Transverse colon (tissue), 4 donors: ENCODE measurements around the gene LGALS4. TPM values are rescaled to one million over a fixed set of nuclear protein-coding genes. Genes with fewer than 3 reads are reported as not detected.

Experiments
- DNase-seq: peaks from one replicate; pipeline ENCODE4 v3.0.0-alpha.2; 2019
- H3K27ac ChIP-seq, 4 donors: fragments of 200-600 bp; sonication (generic); 2 replicates each; pipeline ENCODE4 v1.5.1; 2016 to 2018; ENCODE audit warnings: inconsistent platforms in 4 of 4
- H3K27me3 ChIP-seq: fragments of 200-600 bp; sonication (generic); 2 replicates; pipeline ENCODE4 v1.5.1; 2017; ENCODE audit warnings: inconsistent platforms
- H3K36me3 ChIP-seq, 4 donors: fragments of 200-600 bp; sonication (generic); 2 replicates each; pipeline ENCODE4 v1.5.1; 2017 to 2019; ENCODE audit warnings: inconsistent platforms in 4 of 4
- H3K4me1 ChIP-seq, 4 donors: fragments of 200-600 bp; sonication (generic); 2 replicates each; pipeline ENCODE4 v1.5.1; 2017 to 2020; ENCODE audit warnings: inconsistent platforms in 4 of 4
- H3K4me3 ChIP-seq, 4 donors: fragments of 200-600 bp; sonication (generic); 1 replicate in 1 of 4; 2 replicates in 3 of 4; pipeline versions ENCODE4 v1.5.1 to v1.6.1; 2017 to 2019; ENCODE audit warnings: inconsistent platforms in 4 of 4
- H3K9me3 ChIP-seq, 2 donors: fragments of 200-600 bp; sonication (generic); 2 replicates each; pipeline ENCODE4 v1.5.1; 2017 to 2019; ENCODE audit warnings: inconsistent platforms in 2 of 2
- CTCF ChIP-seq, 5 experiments: fragments of 200-600 bp in 3 of 5; fragments of 450-650 bp in 2 of 5; sonication (generic) in 3 of 5; IDR thresholded peaks; 1 replicate in 2 of 5; 2 replicates in 3 of 5; pipeline ENCODE4 v1.5.1; 2016 to 2017; ENCODE audit warnings: antibody characterized with exemption in 5 of 5, inconsistent platforms in 3 of 5, mild to moderate bottlenecking in 2 of 5, moderate library complexity in 1 of 5
- EP300 ChIP-seq: sonication (generic); formaldehyde crosslinking; IDR thresholded peaks from one replicate; pipeline ENCODE4 v1.6.1; 2017; ENCODE audit warnings: antibody characterized with exemption, low read depth
- POLR2A ChIP-seq: fragments of 450-650 bp; IDR thresholded peaks from one replicate; pipeline ENCODE4 v1.6.1; 2016; ENCODE audit warnings: antibody characterized with exemption, mild to moderate bottlenecking, moderate library complexity
- POLR2AphosphoS5 ChIP-seq, 3 donors: sonication (generic); formaldehyde crosslinking; IDR thresholded peaks; one replicate each; pipeline ENCODE4 v1.6.1; 2016; ENCODE audit warnings: antibody characterized with exemption in 3 of 3
- WGBS, 2 donors: methylation state at CpG; one replicate each; pipeline ENCODE4 v1.1.5; 2018; ENCODE audit warnings: low coverage in 1 of 2; 5-methylcytosine and 5-hydroxymethylcytosine counted together
- in situ Hi-C, 4 donors: fragments of 200-750 bp; cut with MboI; loops; one replicate each; pipeline versions ENCODE4 v1.15.0 to v1.15.1; 2017; ENCODE audit warnings: low sequenced_read_pairs in 3 of 4, low pct_ligation_motif_present in 1 of 4, low pct_unique_long_range_greater_than_20kb in 1 of 4
- intact Hi-C: fragments of 100-400 bp; cut with DNase I; formaldehyde crosslinking; loops from one replicate; pipeline ENCODE4 v1.15.1; 2023; ENCODE audit warnings: low total_unique reads
- total RNA-seq, 4 donors: library from RNA; depleted of rRNA; stranded (reverse); fragments of >200 nt; gene quantifications; one replicate each; pipeline ENCODE4 v1.1.0, GENCODE V29; 2016

The LGALS4 gene
- total RNA-seq, 4 donors from 2014 or later = 1,815 to 4,845 (median 3,695) TPM

GRCh38 chr19:38819231-38819920, 6.6 kb upstream of the LGALS4 start:
- DNase-seq = peak; percentile 90
- WGBS, 2 donors = 44 to 67% methylated on average over 9 to 13 of the region's 13 CpGs
- Histone ChIP-seq H3K27ac (peak overlapping the region; percentile 85 to 94 (median 88)), H3K27me3 (no peaks in the 10 kb centered on the region), H3K36me3 (peaks cover 0 to 20% (median 6%) of the 10 kb centered on the region in 4 donors), H3K4me1 (peaks cover 4 to 65% (median 46%) of the 10 kb centered on the region in 4 donors), H3K9me3 (no peaks in the 10 kb centered on the region), H3K4me3 (peak overlapping the region in 1 of 4 donors; percentile 10)
- TF ChIP-seq POLR2AphosphoS5 (IDR thresholded peaks at IDR 0.05) (peak; percentile 35 to 86 (median 73)), CTCF (IDR thresholded peaks at IDR 0.05) (no peak), POLR2A (peak; percentile 18), EP300 (peak; percentile 42)
- intact Hi-C loops (no loop called here), in situ Hi-C loops (no loop called here)

GRCh38 chr19:38817081-38817480, 4.3 kb upstream of the LGALS4 start:
- no peak for TF ChIP-seq CTCF (IDR thresholded peaks at IDR 0.05)
- no peak for TF ChIP-seq EP300
- no peak for TF ChIP-seq POLR2AphosphoS5 (IDR thresholded peaks at IDR 0.05)
- no peak for TF ChIP-seq POLR2A
- no peak for DNase-seq
- Histone ChIP-seq H3K4me1 (peaks cover 4 to 71% (median 56%) of the 10 kb centered on the region in 4 donors), H3K36me3 (peaks cover 0 to 20% (median 4%) of the 10 kb centered on the region in 4 donors), H3K4me3 (no peak overlapping the region), H3K9me3 (no peaks in the 10 kb centered on the region), H3K27me3 (no peaks in the 10 kb centered on the region), H3K27ac (peak overlapping the region in 3 of 4 donors; percentile 85 to 94 (median 92))
- 97% methylated on average over 14 of the region's 15 CpGs; no CpG with 5 or more reads in 1 of the 2 donors for WGBS, 2 donors
- intact Hi-C loops (no loop called here), in situ Hi-C loops (no loop called here)

- Histone ChIP-seq H3K27ac (peak overlapping the region; percentile 85 to 94 (median 88)), H3K27me3 (no peaks in the 10 kb centered on the region), H3K4me3 (no peak overlapping the region), H3K36me3 (peaks cover 0 to 20% (median 4%) of the 10 kb centered on the region in 4 donors), H3K9me3 (no peaks in the 10 kb centered on the region), H3K4me1 (peaks cover 4 to 66% (median 55%) of the 10 kb centered on the region in 4 donors)
- in situ Hi-C loops = no loop called here
- no peak for DNase-seq
- WGBS, 2 donors = 95% methylated on average over 16 of the region's 18 CpGs; no CpG with 5 or more reads in 1 of the 2 donors
- intact Hi-C loops = no loop called here
- TF ChIP-seq CTCF (IDR thresholded peaks at IDR 0.05) (no peak), POLR2A (no peak)
Observed at GRCh38 chr19:38816131-38816750, 3.5 kb upstream of the LGALS4 start.
